GM11168 (cell line): Measurements from ENCODE around the gene NEU4.
"Not testable (repeated sequence)": the region's sequence is repeated elsewhere in the genome, so short reads cannot be mapped to it uniquely, and the experiment has no call there.

Source experiments
- in situ Hi-C: fragments of 300-500 bp; cut with MboI; formaldehyde crosslinking; loops from one replicate; pipeline ENCODE4 v1.12.0; 2022; ENCODE audit warnings: low sequenced_read_pairs; ENCODE audit not compliant: unreplicated experiment

NEU4 gene

GRCh38 chr2:241774419-241775222, 34.4 kb upstream of the NEU4 start:
- in situ Hi-C loops = no loop called here

- in situ Hi-C loops = no loop called here
These were observed 33.5 kb upstream of the NEU4 start for GRCh38 chr2:241775223-241776177.

- in situ Hi-C loops = no loop called here
These were observed 32.4 kb upstream of the NEU4 start, which contains the start of gene GAL3ST2 for GRCh38 chr2:241776336-241777169. GAL3ST2 (plus strand) TSS chr2:241776822; CDS start chr2:241776956, 134 bp downstream.

GRCh38 chr2:241777170-241777685, 31.8 kb upstream of the NEU4 start:
- in situ Hi-C loops = no loop called here

- in situ Hi-C loops = no loop called here
These were observed 31.0 kb upstream of the NEU4 start for GRCh38 chr2:241777686-241778627.

- in situ Hi-C loops = no loop called here
These were observed 27.9 kb upstream of the NEU4 start for GRCh38 chr2:241780939-241781569.

GRCh38 chr2:241782053-241782452, 26.9 kb upstream of the NEU4 start:
- in situ Hi-C loops = not testable (repeated sequence)

GRCh38 chr2:241788135-241788534, 20.9 kb upstream of the NEU4 start:
- in situ Hi-C loops = no loop called here

- in situ Hi-C loops = no loop called here
These were observed 20.4 kb upstream of the NEU4 start for GRCh38 chr2:241788572-241788971.

- in situ Hi-C loops = loop anchor here (10.0 kb wide), 1 partner anchor 47 kb away; no protein-coding TSS in a partner anchor
These were observed 17.6 kb upstream of the NEU4 start for GRCh38 chr2:241791385-241791784.

GRCh38 chr2:241793385-241793784, 15.6 kb upstream of the NEU4 start:
- in situ Hi-C loops = loop anchor here (10.0 kb wide), 1 partner anchor 49 kb away; no protein-coding TSS in a partner anchor

GRCh38 chr2:241794250-241794823, 14.7 kb upstream of the NEU4 start:
- in situ Hi-C loops = loop anchor here (10.0 kb wide), 1 partner anchor 50 kb away; no protein-coding TSS in a partner anchor

- in situ Hi-C loops = loop anchor here (10.0 kb wide), 1 partner anchor 51 kb away; no protein-coding TSS in a partner anchor
These were observed 13.7 kb upstream of the NEU4 start for GRCh38 chr2:241795021-241795999.

GRCh38 chr2:241796209-241796608, 12.8 kb upstream of the NEU4 start:
- in situ Hi-C loops = loop anchor here (10.0 kb wide), 1 partner anchor 51 kb away; no protein-coding TSS in a partner anchor

GRCh38 chr2:241796610-241797138, 12.3 kb upstream of the NEU4 start:
- in situ Hi-C loops = loop anchor here (10.0 kb wide), 1 partner anchor 52 kb away; no protein-coding TSS in a partner anchor

- in situ Hi-C loops = loop anchor here (10.0 kb wide), 1 partner anchor 53 kb away; no protein-coding TSS in a partner anchor
These were observed 11.4 kb upstream of the NEU4 start for GRCh38 chr2:241797441-241798080.
